SK-N-SH (cell line): ENCODE data around the gene METRNL. TPM values are rescaled to one million over a fixed set of nuclear protein-coding genes. Genes with fewer than 3 reads are reported as not detected.

Experiments used
- CTCF ChIA-PET: fragments of 300-600, 350-600 bp; formaldehyde crosslinking; extraction: SDS; loops from one replicate; lab custom pipeline; 2021; lab: Yijun Ruan, JAX
- POLR2A ChIA-PET: fragments of 350-600 bp; sonication (Branson Sonifier 250); formaldehyde crosslinking; extraction: SDS; loops from one replicate; lab custom pipeline; 2020; ENCODE audit warnings: antibody characterized with exemption, inconsistent platforms; lab: Yijun Ruan, JAX
- DNase-seq: peaks from one replicate; pipeline ENCODE4 v3.0.0; 2012
- H2AFZ ChIP-seq: fragments of 200-600 bp; sonication (generic); 2 replicates; pipeline ENCODE4 v1.8.1; 2016; ENCODE audit warnings: antibody characterized with exemption, mild to moderate bottlenecking, low read depth
- H3F3A ChIP-seq: fragments of 200-600 bp; sonication (generic); replicated peaks from 2 replicates; pipeline ENCODE3; 2016; ENCODE audit warnings: antibody characterized with exemption, mild to moderate bottlenecking; ENCODE audit not compliant: insufficient read depth
- H3K27ac ChIP-seq, 2 experiments: fragments of 200-500 bp in 1 of 2; fragments of 200-600 bp in 1 of 2; sonication (Bioruptor generic) in 1 of 2; sonication (generic), shearing (Covaris generic) in 1 of 2; 2 replicates each; pipeline versions ENCODE4 v1.5.1 to v1.6.1; 2014 to 2016; ENCODE audit warnings: low read depth in 2 of 2, inconsistent platforms in 1 of 2, low read length in 1 of 2, mild to moderate bottlenecking in 1 of 2, mixed read lengths in 1 of 2
- H3K27me3 ChIP-seq: fragments of 200-600 bp; sonication (generic), shearing (Covaris generic); 2 replicates; pipeline ENCODE4 v1.6.1; 2016; ENCODE audit warnings: mixed run types; ENCODE audit not compliant: insufficient read depth
- H3K36me3 ChIP-seq, 2 experiments: fragments of 200-500 bp in 1 of 2; fragments of 200-600 bp in 1 of 2; sonication (Bioruptor generic) in 1 of 2; sonication (generic) in 1 of 2; replicated peaks in 1 of 2; 2 replicates each; pipeline versions ENCODE3 to v1.5.1; 2014 to 2016; ENCODE audit warnings: low read length in 1 of 2, mild to moderate bottlenecking in 1 of 2; ENCODE audit not compliant: insufficient read depth in 2 of 2, control insufficient read depth in 1 of 2
- H3K4me1 ChIP-seq, 2 experiments: fragments of 200-500 bp in 1 of 2; fragments of 200-600 bp in 1 of 2; sonication (Bioruptor generic) in 1 of 2; sonication (generic), shearing (Covaris generic) in 1 of 2; 2 replicates each; pipeline versions ENCODE4 v1.5.1 to v1.6.1; 2014 to 2016; ENCODE audit warnings: low read depth in 1 of 2, low read length in 1 of 2, mixed run types in 1 of 2; ENCODE audit not compliant: insufficient read depth in 2 of 2, control insufficient read depth in 1 of 2
- H3K4me2 ChIP-seq: fragments of 200-600 bp; sonication (generic), shearing (Covaris generic); 2 replicates; pipeline ENCODE4 v1.6.1; 2017; ENCODE audit warnings: mixed run types
- H3K4me3 ChIP-seq, 2 experiments: fragments of 200-500 bp in 1 of 2; fragments of 200-600 bp in 1 of 2; sonication (Bioruptor generic) in 1 of 2; sonication (generic), shearing (Covaris generic) in 1 of 2; 2 replicates each; pipeline versions ENCODE4 v1.5.1 to v1.8.1; 2014 to 2016; ENCODE audit warnings: low read depth in 2 of 2, inconsistent platforms in 1 of 2, low read length in 1 of 2, mild to moderate bottlenecking in 1 of 2, mixed read lengths in 1 of 2, moderate library complexity in 1 of 2
- H3K79me2 ChIP-seq: fragments of 200-600 bp; sonication (generic); 2 replicates; pipeline ENCODE4 v1.8.1; 2017; ENCODE audit warnings: mild to moderate bottlenecking; ENCODE audit not compliant: insufficient read depth
- H3K9ac ChIP-seq: fragments of 200-600 bp; sonication (generic); 2 replicates; pipeline ENCODE4 v1.6.1; 2017; ENCODE audit warnings: mixed run types
- H3K9me2 ChIP-seq: fragments of 200-600 bp; sonication (generic); 2 replicates; pipeline ENCODE4 v1.6.1; 2017; ENCODE audit warnings: mixed run types
- H3K9me3 ChIP-seq: fragments of 200-600 bp; sonication (generic); 2 replicates; pipeline ENCODE4 v1.6.1; 2017; ENCODE audit warnings: mixed run types, mild to moderate bottlenecking, moderate library complexity
- H4K20me1 ChIP-seq: fragments of 200-600 bp; sonication (generic); 2 replicates; pipeline ENCODE4 v1.6.1; 2017; ENCODE audit warnings: mild to moderate bottlenecking, mixed run types; ENCODE audit not compliant: insufficient read depth
- CHD2 ChIP-seq: fragments of 150-350 bp; IDR thresholded peaks from 2 replicates; pipeline ENCODE4 v1.6.1; 2018; ENCODE audit warnings: low read length; ENCODE audit not compliant: partially characterized antibody
- EP300 ChIP-seq, 2 experiments: IDR thresholded peaks; 2 replicates each; pipeline versions ENCODE4 v1.4.0 to v1.6.1; 2012; ENCODE audit warnings: borderline replicate concordance in 1 of 2, low read depth in 1 of 2, low read length in 1 of 2
- FOXM1 ChIP-seq: IDR thresholded peaks from 2 replicates; pipeline ENCODE4 v1.4.0; 2012; ENCODE audit warnings: low read depth, mild to moderate bottlenecking
- GABPA ChIP-seq: IDR thresholded peaks from 2 replicates; pipeline ENCODE4 v1.4.0; 2012; ENCODE audit warnings: low read depth, mild to moderate bottlenecking
- JUND ChIP-seq: IDR thresholded peaks from 2 replicates; pipeline ENCODE4 v1.4.0; 2012
- MEF2A ChIP-seq: IDR thresholded peaks from 2 replicates; pipeline ENCODE4 v1.4.0; 2012; ENCODE audit warnings: low read depth, borderline replicate concordance
- NRF1 ChIP-seq: IDR thresholded peaks from 2 replicates; pipeline ENCODE4 v1.6.1; 2012; ENCODE audit warnings: low read depth, mild to moderate bottlenecking, low read length
- RFX5 ChIP-seq: IDR thresholded peaks from 2 replicates; pipeline ENCODE4 v1.6.1; 2012; ENCODE audit warnings: mild to moderate bottlenecking, improper control_type of control experiment, low read length
- RXRA ChIP-seq: IDR thresholded peaks from 2 replicates; pipeline ENCODE4 v1.4.0; 2012; ENCODE audit warnings: low read depth, mild to moderate bottlenecking, borderline replicate concordance
- WGBS: methylation state at CpG from one replicate; pipeline ENCODE4 v1.1.6; 2017; ENCODE audit warnings: low lambda C conversion rate; 5-methylcytosine and 5-hydroxymethylcytosine counted together
- polyA plus RNA-seq, 3 experiments: library from polyadenylated mRNA; depleted of rRNA; stranded (reverse); fragments of >200 nt; gene quantifications; 2 replicates each; pipeline ENCODE4 v1.2.3, GENCODE V29; 2012
- TF ChIP-seq, protein P1 (sequence below): IDR thresholded peaks from 2 replicates; pipeline ENCODE4 v1.6.1; 2012; ENCODE audit warnings: mild to moderate bottlenecking, low read depth, low read length, moderate library complexity
- TF ChIP-seq, protein P2 (sequence below): IDR thresholded peaks from 2 replicates; pipeline ENCODE4 v1.4.0; 2012; ENCODE audit warnings: low read depth, borderline replicate concordance
- TF ChIP-seq, protein P3 (sequence below): fragments of 150-350 bp; IDR thresholded peaks from 2 replicates; pipeline ENCODE4 v1.6.1; 2016; ENCODE audit warnings: mild to moderate bottlenecking, low read depth, low read length
- TF ChIP-seq, protein P4 (sequence below): fragments of 200-600 bp; sonication (generic); IDR thresholded peaks from 2 replicates; pipeline ENCODE4 v1.6.1; 2017; ENCODE audit warnings: antibody characterized with exemption, mild to moderate bottlenecking, moderate library complexity

The METRNL gene
- polyA plus RNA-seq, 1 of the 3 experiments (the other 2 are of a cell fraction): 75.5 TPM

DNA sequence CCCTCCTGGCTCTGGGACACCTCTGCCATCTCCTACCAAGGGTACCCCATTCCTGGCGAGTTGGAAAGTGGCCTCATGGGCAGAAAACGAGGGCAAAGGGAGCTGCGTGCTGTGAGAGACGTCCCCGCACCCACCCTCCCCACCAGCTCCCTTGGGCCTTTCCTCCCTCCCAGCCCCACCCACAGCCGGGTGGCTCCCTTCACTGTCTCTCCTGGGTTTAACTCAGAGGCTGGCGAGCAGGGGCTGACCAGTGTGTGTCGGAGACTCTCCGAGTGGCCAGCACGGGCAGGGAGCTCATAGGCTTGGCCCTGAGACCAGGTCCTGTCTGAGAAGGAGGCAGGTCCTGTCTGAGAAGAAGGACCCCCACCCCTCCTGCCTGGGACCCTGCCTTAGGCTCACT, 26.1 kb downstream of the METRNL start (continued):
- TF ChIP-seq, protein P1, sequence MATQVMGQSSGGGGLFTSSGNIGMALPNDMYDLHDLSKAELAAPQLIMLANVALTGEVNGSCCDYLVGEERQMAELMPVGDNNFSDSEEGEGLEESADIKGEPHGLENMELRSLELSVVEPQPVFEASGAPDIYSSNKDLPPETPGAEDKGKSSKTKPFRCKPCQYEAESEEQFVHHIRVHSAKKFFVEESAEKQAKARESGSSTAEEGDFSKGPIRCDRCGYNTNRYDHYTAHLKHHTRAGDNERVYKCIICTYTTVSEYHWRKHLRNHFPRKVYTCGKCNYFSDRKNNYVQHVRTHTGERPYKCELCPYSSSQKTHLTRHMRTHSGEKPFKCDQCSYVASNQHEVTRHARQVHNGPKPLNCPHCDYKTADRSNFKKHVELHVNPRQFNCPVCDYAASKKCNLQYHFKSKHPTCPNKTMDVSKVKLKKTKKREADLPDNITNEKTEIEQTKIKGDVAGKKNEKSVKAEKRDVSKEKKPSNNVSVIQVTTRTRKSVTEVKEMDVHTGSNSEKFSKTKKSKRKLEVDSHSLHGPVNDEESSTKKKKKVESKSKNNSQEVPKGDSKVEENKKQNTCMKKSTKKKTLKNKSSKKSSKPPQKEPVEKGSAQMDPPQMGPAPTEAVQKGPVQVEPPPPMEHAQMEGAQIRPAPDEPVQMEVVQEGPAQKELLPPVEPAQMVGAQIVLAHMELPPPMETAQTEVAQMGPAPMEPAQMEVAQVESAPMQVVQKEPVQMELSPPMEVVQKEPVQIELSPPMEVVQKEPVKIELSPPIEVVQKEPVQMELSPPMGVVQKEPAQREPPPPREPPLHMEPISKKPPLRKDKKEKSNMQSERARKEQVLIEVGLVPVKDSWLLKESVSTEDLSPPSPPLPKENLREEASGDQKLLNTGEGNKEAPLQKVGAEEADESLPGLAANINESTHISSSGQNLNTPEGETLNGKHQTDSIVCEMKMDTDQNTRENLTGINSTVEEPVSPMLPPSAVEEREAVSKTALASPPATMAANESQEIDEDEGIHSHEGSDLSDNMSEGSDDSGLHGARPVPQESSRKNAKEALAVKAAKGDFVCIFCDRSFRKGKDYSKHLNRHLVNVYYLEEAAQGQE: no peak

DNA sequence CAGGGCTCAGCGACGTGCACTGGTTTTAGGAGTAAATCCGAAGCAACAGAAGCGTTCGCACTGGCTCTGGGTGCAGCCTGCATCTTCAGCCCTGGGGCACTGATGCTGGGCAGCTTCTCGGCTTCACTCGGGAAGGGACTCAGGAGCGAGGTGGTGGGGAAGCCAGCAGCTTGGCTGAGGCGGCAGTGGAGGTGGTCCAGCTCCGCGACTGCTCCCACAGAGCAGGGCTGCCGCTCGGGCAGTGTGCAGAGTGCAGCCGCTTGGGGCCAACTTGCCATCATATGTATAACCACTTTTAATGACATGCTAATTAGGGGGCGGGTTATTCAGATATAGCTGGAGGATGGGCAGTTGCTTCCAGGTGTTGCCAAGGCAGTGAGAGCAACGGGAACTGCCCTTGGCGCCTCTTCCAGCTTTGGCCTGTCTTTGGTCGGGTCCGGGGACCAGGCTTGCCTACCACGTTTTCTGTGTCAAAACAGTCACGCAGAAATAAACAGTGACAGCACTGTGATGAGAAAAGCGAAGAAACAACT, 26.7 kb downstream of the METRNL start:
- Histone ChIP-seq H3K9ac (no peak overlapping the region), H3K9me2 (no peaks in the 10 kb centered on the region), H3K27me3 (no peaks in the 10 kb centered on the region), H4K20me1 (0 out of 2 replicates have a peak, but pooled peaks cover under 1% of the 10 kb centered on the region), H3K4me1 (peaks cover 16 to 46% of the 10 kb centered on the region in 2 experiments), H3K4me2 (no peak overlapping the region), H3K4me3 (no peak overlapping the region), H2AFZ (no peak overlapping the region), H3K79me2 (no peaks in the 10 kb centered on the region), H3K9me3 (no peaks in the 10 kb centered on the region), H3K27ac (no peak overlapping the region), H3F3A (peaks cover 27% of the 10 kb centered on the region), H3K36me3 (no peaks in the 10 kb centered on the region)
- 90% methylated on average over 22 of the region's 22 CpGs for WGBS
- ChIA-PET CTCF (interaction anchor here (0.9 to 1.5 kb wide), 4 partner anchors 17 to 66 kb away, joined by 3 to 4 read pairs (median 4); no protein-coding TSS in a partner anchor), POLR2A (interaction anchor here (0.6 kb wide), 1 partner anchor 295 kb away, joined by 3 read pairs; no protein-coding TSS in a partner anchor)
- TF ChIP-seq, protein P2, sequence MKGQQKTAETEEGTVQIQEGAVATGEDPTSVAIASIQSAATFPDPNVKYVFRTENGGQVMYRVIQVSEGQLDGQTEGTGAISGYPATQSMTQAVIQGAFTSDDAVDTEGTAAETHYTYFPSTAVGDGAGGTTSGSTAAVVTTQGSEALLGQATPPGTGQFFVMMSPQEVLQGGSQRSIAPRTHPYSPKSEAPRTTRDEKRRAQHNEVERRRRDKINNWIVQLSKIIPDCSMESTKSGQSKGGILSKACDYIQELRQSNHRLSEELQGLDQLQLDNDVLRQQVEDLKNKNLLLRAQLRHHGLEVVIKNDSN: no peak
- TF ChIP-seq NRF1 (no peak), CHD2 (no peak), MEF2A (no peak), JUND (no peak), FOXM1 (no peak), RFX5 (no peak), RXRA (no peak), GABPA (no peak), EP300 (IDR thresholded peaks at IDR 0.05; ENCODE audit: borderline replicate concordance in 1 of 2, low read depth in 1 of 2, low read length in 1 of 2) (no peak)
- TF ChIP-seq, protein P1: no peak
- TF ChIP-seq, protein P3, sequence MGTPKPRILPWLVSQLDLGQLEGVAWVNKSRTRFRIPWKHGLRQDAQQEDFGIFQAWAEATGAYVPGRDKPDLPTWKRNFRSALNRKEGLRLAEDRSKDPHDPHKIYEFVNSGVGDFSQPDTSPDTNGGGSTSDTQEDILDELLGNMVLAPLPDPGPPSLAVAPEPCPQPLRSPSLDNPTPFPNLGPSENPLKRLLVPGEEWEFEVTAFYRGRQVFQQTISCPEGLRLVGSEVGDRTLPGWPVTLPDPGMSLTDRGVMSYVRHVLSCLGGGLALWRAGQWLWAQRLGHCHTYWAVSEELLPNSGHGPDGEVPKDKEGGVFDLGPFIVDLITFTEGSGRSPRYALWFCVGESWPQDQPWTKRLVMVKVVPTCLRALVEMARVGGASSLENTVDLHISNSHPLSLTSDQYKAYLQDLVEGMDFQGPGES: no peak
- TF ChIP-seq, protein P4, sequence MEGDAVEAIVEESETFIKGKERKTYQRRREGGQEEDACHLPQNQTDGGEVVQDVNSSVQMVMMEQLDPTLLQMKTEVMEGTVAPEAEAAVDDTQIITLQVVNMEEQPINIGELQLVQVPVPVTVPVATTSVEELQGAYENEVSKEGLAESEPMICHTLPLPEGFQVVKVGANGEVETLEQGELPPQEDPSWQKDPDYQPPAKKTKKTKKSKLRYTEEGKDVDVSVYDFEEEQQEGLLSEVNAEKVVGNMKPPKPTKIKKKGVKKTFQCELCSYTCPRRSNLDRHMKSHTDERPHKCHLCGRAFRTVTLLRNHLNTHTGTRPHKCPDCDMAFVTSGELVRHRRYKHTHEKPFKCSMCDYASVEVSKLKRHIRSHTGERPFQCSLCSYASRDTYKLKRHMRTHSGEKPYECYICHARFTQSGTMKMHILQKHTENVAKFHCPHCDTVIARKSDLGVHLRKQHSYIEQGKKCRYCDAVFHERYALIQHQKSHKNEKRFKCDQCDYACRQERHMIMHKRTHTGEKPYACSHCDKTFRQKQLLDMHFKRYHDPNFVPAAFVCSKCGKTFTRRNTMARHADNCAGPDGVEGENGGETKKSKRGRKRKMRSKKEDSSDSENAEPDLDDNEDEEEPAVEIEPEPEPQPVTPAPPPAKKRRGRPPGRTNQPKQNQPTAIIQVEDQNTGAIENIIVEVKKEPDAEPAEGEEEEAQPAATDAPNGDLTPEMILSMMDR: no peak
- DNase-seq: no peak
